HTERT RPE-1 (cell line): ENCODE results near the gene GNAI2.
"Not testable (repeated sequence)": the region's sequence is repeated elsewhere in the genome, so short reads cannot be mapped to it uniquely, and the experiment has no call there.

Experiments
- in situ Hi-C: fragments of 300-500 bp; cut with MboI; formaldehyde crosslinking; loops from 4 replicates; pipeline ENCODE4 v1.14.3; 2020; ENCODE audit warnings: low sequenced_read_pairs

The GNAI2 gene

DNA sequence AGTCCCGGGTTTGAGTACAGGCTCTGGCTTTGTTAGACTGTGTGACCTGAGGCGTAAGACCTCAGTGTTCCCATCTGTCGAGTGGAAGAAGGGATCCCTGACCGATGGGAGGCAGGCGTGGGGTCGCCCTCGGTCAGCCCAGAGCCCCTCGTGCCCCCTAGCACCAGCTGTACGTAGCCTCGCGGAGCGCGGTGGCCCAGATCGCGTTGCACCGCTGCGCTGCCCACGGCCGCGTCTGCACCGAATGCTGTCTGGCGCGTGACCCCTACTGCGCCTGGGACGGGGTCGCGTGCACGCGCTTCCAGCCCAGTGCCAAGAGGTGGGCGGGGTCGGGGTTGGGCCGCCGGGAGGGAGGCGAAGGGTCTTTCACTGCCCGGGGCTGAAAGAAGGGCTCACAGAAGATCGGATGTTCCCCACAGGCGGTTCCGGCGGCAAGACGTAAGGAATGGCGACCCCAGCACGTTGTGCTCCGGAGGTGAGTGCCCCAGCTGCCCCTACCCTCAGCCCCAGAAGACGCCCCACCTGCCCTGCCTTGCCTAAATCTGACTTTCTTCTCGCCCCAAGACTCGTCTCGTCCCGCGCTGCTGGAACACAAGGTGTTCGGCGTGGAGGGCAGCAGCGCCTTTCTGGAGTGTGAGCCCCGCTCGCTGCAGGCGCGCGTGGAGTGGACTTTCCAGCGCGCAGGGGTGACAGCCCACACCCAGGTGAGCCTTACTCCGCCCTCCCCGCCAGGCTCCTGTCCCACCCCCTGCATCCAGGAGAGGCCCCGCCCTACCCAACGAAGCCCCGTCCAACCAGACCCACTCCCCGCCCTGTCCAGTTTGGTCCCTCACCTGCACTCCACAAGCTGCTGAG, 39.4 kb downstream of the GNAI2 start:
- in situ Hi-C loops: no loop called here

DNA sequence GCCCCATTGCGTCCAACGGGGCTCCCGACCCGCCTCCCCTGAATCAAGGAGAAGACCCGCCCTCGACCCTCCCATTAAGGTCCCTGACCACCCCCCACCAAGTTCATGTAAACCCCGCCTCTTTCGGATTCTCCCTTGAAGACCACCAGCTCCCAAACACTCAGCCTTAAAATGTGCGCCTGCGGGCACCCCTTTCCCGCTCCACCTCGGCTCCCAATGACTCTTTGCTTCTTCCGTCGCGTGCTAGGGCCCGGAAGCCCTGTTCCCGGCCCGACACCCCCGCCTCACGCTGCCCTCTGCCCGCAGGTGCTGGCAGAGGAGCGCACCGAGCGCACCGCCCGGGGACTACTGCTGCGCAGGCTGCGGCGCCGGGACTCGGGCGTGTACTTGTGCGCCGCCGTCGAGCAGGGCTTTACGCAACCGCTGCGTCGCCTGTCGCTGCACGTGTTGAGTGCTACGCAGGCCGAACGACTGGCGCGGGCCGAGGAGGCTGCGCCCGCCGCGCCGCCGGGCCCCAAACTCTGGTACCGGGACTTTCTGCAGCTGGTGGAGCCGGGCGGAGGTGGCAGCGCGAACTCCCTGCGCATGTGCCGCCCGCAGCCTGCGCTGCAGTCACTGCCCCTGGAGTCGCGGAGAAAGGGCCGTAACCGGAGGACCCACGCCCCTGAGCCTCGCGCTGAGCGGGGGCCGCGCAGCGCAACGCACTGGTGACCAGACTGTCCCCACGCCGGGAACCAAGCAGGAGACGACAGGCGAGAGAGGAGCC, 40.2 kb downstream of the GNAI2 start:
- in situ Hi-C loops: no loop called here

DNA sequence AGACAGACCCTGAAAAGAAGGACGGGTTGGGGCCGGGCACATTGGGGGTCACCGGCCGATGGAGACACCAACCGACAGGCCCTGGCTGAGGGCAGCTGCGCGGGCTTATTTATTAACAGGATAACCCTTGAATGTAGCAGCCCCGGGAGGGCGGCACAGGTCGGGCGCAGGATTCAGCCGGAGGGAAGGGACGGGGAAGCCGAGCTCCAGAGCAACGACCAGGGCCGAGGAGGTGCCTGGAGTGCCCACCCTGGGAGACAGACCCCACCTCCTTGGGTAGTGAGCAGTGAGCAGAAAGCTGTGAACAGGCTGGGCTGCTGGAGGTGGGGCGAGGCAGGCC, 40.7 kb downstream of the GNAI2 start:
- in situ Hi-C loops: no loop called here

DNA sequence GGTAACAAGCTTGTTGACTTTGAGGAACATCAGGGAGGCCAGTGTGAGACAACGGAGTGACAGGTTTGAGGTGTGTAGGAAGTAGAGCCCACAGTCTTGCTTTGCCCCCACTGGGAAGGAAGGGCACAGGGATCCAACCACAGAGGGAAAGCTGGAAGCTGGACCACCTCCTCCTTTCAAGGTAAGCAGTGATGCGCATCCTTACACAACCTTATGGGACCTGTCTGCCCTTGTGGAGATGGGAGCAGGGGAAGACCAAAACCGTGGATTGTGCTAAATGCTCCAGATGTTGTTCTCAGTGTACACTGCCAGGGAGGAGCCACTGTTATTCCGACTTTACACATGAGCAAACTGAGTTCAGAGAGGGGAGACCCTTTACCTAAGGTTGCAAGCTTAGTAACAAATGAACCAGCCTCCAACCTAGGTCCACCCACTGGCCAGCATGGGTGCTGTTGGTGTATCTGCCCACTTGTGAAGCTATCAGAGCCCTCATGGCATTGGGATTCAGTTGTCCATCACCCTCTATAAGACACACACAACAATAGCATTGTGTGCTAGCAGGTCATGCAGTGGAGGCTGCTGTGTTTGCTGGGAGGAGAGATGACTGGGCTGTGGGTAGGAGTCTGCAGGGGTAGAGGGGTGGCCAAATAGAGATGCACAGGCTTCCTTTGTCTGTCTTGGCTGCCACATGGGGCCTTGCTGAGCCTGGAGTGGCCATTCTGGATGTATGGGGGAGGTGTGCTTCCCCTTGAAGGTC, 42.3 kb downstream of the GNAI2 start:
- in situ Hi-C loops: no loop called here

DNA sequence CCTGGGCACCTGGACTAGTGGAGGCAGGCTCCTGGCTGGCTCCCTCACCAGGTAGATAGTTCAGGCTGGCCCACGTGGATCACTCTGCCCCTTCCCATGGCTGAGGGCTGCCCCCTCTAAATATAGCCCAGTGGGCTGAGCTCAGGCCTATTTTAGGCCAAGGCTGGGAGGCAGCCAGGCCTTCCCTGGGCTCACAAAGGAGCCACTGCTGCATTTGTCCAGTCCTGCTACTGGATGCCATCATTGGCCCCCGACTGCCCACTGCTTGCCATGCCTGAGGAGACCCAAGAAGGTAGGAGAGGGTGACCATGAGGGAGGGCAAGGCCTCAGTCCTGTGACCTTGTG, 42.8 kb downstream of the GNAI2 start, which contains the start of gene LSMEM2:
Gene LSMEM2 (plus strand): TSS at position 208 of the 345 bp plus-strand sequence. CDS start 27 bp downstream, at position 235.
- in situ Hi-C loops: no loop called here

DNA sequence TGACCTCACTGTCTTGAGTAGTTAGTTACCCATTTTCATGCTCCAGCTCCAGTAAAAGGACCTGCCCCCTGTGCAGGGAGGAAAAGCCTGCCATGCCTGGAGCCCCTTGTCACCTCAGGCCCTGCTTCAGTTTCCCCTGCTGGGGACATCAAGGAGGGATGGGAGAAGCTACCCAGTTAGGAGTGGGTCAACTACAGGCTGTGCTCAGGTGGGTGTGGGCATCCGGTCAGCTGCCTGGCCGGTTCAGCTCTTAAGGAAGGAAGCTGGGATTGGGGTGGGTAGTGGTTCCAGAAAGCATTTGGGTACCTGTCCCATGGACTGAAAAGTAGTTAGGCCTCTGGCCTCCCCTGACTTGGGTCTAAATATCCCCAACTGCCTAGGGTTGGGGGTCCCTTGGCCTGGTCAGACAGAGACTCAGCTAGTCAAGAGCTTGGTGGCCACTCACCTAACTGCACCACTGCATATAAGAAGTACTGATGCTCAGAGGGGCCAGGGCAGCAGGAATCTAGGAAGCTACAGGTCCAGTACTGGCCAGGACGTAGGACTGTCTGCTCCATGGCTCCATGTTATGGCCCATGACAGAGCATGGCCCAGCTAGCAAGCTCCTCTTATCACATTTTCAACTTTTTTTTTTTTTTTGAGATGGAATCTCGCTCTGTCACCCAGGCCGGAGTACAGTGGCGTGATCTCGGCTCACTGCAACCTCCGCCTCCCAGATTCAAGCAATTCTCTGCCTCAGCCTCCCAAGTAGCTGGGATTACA, 43.4 kb downstream of the GNAI2 start:
- in situ Hi-C loops: no loop called here

DNA sequence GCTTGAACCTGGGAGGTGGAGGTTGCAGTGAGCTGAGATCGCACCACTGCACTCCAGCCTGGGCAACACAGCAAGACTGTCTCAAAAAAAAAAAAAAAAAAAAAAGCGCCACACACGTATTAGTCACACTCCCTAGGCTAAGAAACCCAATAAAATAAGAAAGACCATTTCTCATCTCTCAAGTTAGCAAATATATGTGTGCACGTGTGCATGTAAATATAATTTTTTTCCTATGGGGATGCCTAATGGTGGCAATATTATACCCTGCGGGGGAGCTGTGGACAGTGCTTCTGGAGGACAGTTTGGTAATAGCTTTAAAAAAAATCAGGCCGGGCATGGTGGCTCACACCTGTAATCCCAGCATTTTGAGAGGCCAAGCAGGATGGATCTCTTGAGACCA, 48.1 kb downstream of the GNAI2 start:
- in situ Hi-C loops: not testable (repeated sequence)

DNA sequence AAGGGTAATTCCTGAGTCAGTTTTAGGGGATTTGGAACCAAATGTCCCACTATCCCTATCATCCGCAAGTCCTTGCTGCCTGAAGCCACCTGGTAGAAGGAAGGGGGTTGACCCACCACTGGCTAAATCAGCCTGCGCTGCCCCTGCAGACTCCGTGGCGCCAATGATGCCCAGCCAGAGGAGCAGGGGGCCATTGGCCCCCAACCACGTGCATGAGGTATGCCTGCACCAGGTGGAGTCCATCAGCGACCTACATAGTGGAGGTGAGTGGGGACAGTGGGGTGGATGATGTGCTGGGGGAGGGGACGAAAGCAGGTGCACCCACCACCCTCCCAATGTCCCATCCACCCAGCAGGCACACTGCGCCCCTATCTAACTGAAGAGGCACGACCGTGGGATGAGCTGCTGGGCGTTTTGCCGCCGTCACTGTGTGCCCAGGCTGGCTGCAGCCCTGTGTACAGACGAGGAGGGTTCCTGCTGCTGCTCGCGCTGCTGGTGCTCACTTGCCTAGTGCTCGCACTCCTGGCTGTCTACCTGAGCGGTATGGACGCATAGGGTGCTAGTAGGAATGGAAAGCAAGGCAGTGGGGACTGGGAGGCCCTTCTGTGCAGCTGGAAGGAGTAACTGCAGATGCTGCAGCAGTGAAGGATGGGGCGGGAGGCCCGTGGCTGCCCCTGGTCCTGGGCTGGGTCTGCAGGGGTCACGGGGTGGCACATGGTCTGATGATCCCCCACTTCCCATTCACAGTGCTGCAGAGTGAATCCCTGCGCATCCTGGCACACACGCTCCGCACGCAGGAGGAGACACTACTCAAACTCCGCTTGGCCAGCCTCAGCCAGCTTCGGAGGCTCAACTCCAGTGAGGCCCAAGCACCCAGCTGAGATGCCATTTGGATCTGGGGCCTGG, 50.6 kb downstream of the GNAI2 start:
- in situ Hi-C loops: no loop called here

DNA sequence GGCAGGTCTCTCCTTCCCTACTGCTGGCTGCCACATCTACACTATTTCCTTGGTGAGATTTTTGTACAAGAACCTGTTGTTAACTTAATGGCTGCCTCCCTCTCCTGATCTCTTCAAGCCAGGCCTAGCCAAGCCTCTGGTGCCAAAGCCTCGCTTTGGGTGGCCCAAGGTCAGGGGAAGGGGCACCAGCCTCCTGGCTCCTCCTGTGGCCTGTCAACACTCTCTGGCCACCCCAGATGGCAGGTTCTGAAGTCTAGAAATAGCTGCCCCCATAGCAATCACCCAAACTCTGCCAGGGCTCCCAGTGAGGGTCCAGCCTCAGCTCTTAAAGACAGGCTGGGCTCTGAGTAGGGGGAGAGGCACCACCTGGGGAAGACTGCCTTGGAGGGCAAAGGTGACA, 51.3 kb downstream of the GNAI2 start:
- in situ Hi-C loops: no loop called here

DNA sequence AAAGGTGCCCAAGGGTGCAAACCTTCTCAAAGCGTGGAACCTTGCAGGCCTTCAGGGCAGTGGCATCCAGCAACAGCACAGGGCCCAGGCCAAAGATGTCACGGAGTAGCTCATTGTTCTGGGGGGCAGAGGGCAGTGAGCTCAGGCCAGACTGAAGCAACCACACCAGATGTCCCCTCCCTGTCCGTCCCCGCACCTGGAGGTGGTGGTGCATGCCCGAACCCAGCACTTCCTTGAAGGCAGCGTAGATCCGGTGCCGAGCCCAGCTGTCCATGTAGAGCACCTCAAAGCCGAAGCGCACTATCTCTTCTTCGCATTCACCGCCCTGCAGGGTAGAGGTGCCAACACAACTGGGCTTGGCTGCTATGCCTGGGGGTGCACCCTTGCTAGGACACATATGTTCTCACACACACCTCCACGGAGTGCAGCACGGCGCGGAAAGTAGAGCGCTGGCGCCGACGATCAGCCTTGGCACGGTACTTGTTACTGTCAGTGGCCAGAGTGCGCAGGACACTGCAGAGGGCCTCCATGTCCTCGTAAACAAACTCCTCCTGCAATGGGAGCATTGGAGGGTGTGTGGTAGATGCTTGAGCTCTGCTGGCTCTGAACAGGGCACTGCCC, 52.5 kb downstream of the GNAI2 start:
- in situ Hi-C loops: no loop called here

DNA sequence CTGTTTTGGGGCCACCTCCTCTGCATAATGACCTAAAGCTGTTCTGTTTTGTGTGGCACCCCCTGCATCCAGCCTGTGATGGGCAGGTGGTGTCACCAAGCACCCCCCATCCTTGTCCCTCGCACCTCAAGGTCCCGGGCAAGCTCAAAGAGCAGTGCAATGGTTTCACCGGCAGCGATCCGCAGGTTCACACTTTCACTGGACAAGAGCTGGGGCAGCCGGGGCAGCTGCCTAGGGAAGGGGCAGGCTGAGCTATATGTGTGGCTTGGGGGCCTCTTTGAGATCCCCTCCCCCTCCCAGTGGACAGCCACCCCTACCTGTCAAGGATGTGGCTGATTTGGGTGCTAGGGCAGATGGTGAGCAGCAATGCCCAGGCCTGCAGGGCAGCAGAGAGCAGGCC, 53.1 kb downstream of the GNAI2 start:
- in situ Hi-C loops: no loop called here

DNA sequence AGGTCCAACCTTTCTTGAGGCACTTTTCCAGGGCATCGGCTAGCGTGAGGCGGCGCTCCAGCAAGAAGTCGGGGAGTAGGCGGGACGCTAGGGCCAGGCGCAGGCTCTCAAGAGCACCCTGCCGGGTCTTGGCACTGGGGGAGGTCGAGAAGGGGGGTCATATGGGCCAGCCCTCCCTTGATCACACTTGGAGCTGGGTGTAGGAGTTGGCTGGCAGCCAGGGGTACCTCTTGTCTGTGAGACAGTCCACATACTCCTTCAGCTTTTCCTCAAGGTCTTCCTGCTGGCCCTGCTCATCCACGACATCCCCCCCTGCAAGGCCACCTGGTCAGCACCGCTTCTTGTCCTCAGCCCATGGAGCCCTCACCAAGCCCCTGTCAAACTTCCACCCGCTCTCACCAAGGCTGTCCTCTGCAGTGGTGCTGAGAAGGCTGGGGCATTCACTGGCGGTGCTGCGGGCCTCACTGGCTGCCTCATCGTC, 54.2 kb downstream of the GNAI2 start:
- in situ Hi-C loops: no loop called here

DNA sequence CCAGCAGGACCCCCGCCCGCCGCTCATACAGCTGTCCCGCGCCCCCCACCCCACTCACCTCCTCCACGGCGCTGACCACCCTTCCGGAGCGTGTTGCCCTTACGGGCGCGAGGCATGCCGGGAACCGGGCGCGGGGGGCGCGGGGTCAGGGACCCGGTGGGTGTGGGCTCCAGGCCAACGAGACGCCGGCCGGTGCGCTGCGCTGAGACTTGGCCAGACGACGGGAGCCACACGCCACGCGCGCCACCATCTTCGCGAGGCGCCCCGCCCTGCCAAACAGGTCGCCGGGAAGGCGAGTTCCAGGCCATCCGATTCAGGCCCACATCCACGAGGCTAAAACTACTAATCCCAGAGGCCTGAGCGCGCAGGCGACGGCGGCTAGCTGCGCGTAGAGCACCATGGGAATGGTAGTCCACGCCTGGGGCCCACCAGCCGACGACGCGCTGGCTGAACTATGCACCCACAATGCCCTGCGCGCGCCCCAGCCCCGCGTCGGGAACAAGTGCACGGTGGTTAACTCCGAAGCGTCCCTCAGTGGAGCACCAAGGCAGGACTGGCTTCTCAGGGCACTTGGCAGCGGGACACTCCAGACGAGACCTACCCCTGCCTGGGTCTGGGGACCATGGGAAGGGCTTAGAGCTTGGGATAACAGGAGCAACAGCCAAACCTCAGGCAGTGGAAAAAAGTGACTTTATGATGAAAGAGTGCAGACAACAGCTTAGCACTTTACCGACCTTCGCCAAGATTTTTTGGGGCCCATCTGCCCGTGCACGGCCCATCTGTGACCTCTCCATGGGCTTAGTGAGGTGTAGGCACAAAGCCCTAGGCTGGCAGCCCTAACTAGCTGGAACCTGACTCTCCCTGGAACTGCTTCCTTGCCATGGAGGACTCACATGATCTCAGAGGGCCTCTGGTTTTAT, 56.4 kb downstream of the GNAI2 start, which contains the start of gene IFRD2:
Gene IFRD2 (minus strand): TSS at position 271 of the 920 bp plus-strand sequence. CDS start 155 bp downstream, at position 116.
- in situ Hi-C loops: no loop called here

DNA sequence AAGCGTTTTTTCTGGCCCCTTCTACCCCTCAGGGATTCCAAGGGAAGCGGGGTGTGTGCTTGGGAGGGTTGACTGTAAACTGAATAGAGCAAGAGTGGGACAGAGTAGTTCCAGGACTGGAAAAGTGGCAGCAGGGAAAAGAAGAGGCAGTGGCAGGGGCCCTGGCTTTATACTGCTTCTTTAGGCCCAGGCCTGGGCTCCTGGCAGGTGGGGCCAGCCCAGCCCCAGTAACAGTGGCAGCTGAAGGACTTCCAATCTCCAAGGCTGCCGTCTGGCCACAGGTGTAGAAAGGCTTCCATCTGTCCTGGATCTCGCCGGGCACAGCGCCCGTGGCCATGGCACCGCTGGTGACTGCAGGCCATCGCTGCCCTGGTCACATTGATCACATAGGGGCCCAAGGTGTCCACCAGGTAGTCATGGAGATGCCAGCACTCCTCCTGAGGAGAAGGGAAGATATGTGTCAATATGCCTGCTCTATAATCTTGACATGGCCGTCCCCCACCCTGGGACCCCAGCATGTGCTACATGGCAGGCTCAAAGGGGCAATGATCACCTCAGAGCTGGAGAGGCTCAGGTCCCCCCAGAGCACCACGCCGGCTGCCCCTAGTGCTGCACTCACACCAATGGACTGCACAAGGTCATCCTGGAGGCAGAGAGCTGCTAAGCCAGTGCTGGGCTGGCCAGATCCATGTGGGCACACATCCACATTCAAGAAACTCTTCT, 57.2 kb downstream of the GNAI2 start:
- in situ Hi-C loops: no loop called here

DNA sequence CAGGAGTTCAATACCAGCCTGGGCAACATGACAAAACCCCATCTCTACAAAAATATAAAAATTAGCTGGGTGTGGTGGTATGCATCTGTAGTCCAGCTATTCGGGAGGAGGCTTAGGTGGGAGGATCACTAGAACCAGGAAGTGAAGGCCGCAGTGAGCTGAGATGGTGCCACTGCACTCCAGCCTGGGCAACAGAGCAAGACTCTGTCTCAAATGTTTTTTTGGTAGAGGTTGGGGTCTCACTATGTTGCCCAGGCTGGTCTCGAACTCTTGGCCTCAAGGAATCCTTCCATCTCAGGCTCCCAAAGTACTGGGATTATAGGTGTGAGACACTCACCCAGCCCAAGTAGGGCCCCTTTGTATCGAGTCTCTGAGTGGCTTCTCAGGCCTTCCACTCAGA, 58.1 kb downstream of the GNAI2 start:
- in situ Hi-C loops: no loop called here

DNA sequence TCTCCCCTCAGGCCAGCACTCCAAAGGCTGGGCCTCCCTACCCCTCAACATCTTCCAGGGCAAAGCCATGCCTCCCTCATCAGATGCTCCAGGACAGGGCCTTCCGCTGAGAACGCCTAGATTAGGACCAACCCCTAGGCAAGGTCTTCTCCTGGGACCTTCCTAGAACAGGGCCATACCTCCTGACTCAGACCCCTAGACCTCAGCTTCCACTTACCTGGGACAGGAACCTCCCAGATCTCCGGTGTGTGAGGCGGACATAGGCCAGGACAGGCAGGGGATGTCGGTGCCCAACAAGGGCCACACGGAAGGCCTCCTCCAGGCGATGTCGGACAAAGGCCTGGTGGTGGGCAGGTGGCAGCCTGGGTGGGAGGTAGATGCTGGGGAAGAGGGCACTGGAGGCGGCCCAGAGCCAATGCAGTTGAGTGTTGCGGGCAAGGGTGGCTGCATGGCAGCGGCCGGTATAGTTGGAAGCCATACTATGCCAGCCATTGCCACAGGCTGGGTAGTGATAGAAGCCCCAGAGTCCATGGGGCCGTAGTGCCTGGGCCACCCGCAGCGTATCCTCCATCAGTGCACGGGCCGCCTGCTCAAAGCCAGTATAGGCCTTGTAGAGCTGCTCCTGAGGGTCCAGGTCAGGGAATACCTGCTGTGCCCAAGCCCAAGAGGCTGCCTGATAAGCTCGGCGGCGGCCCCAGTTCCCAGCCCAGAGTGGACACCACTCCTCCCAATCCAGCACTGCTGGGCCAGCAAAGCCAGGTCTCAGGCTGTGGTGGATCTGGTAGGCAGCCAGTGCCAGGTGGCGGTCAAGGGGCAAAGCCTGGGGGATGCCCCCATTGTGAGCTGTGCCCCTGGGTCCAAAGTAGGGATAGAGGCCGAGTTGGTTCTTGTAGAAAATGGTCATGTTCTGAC, 58.7 kb downstream of the GNAI2 start:
- in situ Hi-C loops: no loop called here
